Hepatocyte (in vitro differentiated cells): ENCODE results near the gene MYRIP. TPM values are rescaled to one million over a fixed set of nuclear protein-coding genes. Genes with fewer than 3 reads are reported as not detected.

Experiments used
- DNase-seq: peaks from one replicate; pipeline ENCODE4 v3.0.0-alpha.2; 2016; ENCODE audit warnings: low spot score
- H2AFZ ChIP-seq: fragments of 200-600 bp; sonication (generic); 2 replicates; pipeline ENCODE4 v1.6.0; 2016; ENCODE audit warnings: antibody characterized with exemption, mild to moderate bottlenecking
- H3K27ac ChIP-seq: fragments of 200-600 bp; sonication (generic); 2 replicates; pipeline ENCODE4 v1.5.1; 2016; ENCODE audit warnings: mild to moderate bottlenecking
- H3K27me3 ChIP-seq: fragments of 200-600 bp; sonication (generic); 2 replicates; pipeline ENCODE4 v1.6.1; 2016
- H3K36me3 ChIP-seq: fragments of 200-600 bp; sonication (generic); replicated peaks from 2 replicates; pipeline ENCODE4 v1.5.1; 2016; ENCODE audit warnings: low read depth; ENCODE audit not compliant: insufficient read depth
- H3K4me1 ChIP-seq: fragments of 200-600 bp; sonication (generic); 2 replicates; pipeline ENCODE4 v1.5.1; 2016; ENCODE audit warnings: mild to moderate bottlenecking, moderate library complexity; ENCODE audit not compliant: insufficient read depth
- H3K4me2 ChIP-seq: fragments of 200-600 bp; sonication (generic); 2 replicates; pipeline ENCODE4 v1.6.0; 2016
- H3K4me3 ChIP-seq: fragments of 200-600 bp; sonication (generic); 2 replicates; pipeline ENCODE4 v1.5.1; 2016; ENCODE audit warnings: mild to moderate bottlenecking
- H3K79me2 ChIP-seq: fragments of 200-600 bp; sonication (generic); 2 replicates; pipeline ENCODE4 v1.6.0; 2017; ENCODE audit warnings: mild to moderate bottlenecking
- H3K9me2 ChIP-seq: fragments of 200-600 bp; sonication (generic); replicated peaks from 2 replicates; pipeline ENCODE4 v1.6.0; 2017; ENCODE audit warnings: mild to moderate bottlenecking; ENCODE audit not compliant: insufficient read depth
- H3K9me3 ChIP-seq: fragments of 200-600 bp; sonication (generic); 2 replicates; pipeline ENCODE4 v1.5.1; 2016; ENCODE audit warnings: low read depth, mild to moderate bottlenecking
- H4K20me1 ChIP-seq: fragments of 200-600 bp; sonication (generic); 2 replicates; pipeline ENCODE4 v1.6.0; 2016; ENCODE audit warnings: mild to moderate bottlenecking; ENCODE audit not compliant: insufficient read depth, poor library complexity, severe bottlenecking
- EZH2 ChIP-seq: fragments of 200-600 bp; sonication (generic); IDR thresholded peaks from 2 replicates; pipeline ENCODE4 v1.6.1; 2016; ENCODE audit warnings: antibody characterized with exemption, mild to moderate bottlenecking, borderline replicate concordance
- EZH2phosphoT487 ChIP-seq: fragments of 200-600 bp; sonication (generic); IDR thresholded peaks from one replicate; pipeline ENCODE4 v1.6.1; 2018; ENCODE audit warnings: antibody characterized with exemption, mild to moderate bottlenecking, low read depth, moderate library complexity; ENCODE audit not compliant: unreplicated experiment, severe bottlenecking
- WGBS: methylation state at CpG from one replicate; pipeline ENCODE4 v1.1.6; 2016; ENCODE audit warnings: low lambda C conversion rate; ENCODE audit errors: missing lambda C conversion rate; 5-methylcytosine and 5-hydroxymethylcytosine counted together
- polyA plus RNA-seq: library from polyadenylated mRNA; unstranded; fragments of >200 nt; fragmentation: Nextera tagmentation; extraction: Ambion mirVana; gene quantifications from 2 replicates; pipeline ENCODE4 v1.2.1, GENCODE V29; 2016
- total RNA-seq: library from RNA; depleted of rRNA; stranded (reverse); fragments of >200 nt; gene quantifications from 2 replicates; pipeline ENCODE4 v1.2.3, GENCODE V29; 2014
- TF ChIP-seq, protein P1 (sequence below): fragments of 200-600 bp; sonication (generic); IDR thresholded peaks from 2 replicates; pipeline ENCODE4 v1.5.1; 2016; ENCODE audit warnings: antibody characterized with exemption, mild to moderate bottlenecking; ENCODE audit not compliant: poor library complexity

Gene MYRIP
- total and polyA plus RNA-seq, 2 experiments from 2014 or later, result 0.57 TPM; not detected in 1

DNA sequence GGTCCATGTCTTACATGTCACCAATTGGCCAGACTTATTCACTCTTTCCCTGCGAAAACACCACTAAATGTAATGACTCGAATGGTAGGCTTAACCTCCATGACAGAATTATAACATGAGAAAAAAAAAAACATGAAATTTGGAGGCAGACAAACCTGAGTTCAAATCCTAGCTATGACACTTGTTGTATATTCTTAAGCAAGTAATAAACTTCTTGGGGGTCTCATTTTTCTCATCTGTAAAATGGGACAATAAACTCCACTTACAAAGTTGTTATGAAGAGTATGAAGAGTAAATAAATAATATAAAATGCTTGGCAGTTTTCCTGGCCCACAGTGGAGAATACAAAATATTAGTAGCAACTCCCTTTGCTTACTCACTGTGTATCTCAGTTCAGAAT is 488.7 kb downstream of the MYRIP start:
- Histone ChIP-seq H3K79me2 (no peaks in the 10 kb centered on the region), H3K4me1 (peaks cover 3% of the 10 kb centered on the region), H3K9me3 (no peaks in the 10 kb centered on the region), H4K20me1 (no peaks in the 10 kb centered on the region), H3K4me3 (no peak overlapping the region), H3K27ac (no peak overlapping the region), H3K27me3 (no peaks in the 10 kb centered on the region), H3K36me3 (no peaks in the 10 kb centered on the region), H2AFZ (no peak overlapping the region), H3K9me2 (no peaks in the 10 kb centered on the region), H3K4me2 (no peak overlapping the region)
- no peak for DNase-seq
- TF ChIP-seq, protein P1, sequence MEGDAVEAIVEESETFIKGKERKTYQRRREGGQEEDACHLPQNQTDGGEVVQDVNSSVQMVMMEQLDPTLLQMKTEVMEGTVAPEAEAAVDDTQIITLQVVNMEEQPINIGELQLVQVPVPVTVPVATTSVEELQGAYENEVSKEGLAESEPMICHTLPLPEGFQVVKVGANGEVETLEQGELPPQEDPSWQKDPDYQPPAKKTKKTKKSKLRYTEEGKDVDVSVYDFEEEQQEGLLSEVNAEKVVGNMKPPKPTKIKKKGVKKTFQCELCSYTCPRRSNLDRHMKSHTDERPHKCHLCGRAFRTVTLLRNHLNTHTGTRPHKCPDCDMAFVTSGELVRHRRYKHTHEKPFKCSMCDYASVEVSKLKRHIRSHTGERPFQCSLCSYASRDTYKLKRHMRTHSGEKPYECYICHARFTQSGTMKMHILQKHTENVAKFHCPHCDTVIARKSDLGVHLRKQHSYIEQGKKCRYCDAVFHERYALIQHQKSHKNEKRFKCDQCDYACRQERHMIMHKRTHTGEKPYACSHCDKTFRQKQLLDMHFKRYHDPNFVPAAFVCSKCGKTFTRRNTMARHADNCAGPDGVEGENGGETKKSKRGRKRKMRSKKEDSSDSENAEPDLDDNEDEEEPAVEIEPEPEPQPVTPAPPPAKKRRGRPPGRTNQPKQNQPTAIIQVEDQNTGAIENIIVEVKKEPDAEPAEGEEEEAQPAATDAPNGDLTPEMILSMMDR, result no peak
- TF ChIP-seq EZH2 (no peak), EZH2phosphoT487 (no peak)
- 92% methylated on average over 2 of the region's 2 CpGs for WGBS

DNA sequence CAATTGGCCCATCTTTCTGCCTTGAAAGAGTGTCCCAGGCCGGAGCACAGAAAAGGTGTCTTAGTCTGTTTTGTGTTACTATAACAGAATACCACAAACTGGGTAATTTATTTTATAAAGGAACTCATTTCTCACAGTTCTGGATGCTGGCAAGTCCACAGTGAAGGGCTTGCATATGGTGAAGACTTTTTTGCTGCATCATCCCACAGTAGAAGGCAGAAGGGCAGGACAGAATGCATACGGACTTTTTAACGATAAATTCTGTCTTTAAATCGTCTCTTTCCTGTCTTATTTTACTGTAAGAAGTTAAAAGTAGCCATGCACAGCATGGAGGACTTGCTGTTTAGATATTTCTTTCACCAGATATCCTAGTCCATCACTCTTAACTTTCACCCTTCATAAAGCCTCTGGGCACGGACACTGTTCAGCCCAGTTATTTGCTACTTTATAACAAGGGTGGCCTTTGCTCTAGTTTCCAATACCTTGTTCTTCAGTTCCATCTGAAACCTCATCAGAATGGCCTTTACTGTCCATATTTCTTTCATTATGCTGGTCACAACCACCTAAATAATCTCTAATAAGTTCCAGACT is 489.8 kb downstream of the MYRIP start:
- Histone ChIP-seq H3K27ac (peak overlapping the region; percentile 32), H4K20me1 (no peaks in the 10 kb centered on the region), H3K9me3 (no peaks in the 10 kb centered on the region), H3K36me3 (no peaks in the 10 kb centered on the region), H2AFZ (no peak overlapping the region), H3K9me2 (no peaks in the 10 kb centered on the region), H3K4me1 (peaks cover 3% of the 10 kb centered on the region), H3K27me3 (no peaks in the 10 kb centered on the region), H3K4me2 (no peak overlapping the region), H3K4me3 (no peak overlapping the region), H3K79me2 (no peaks in the 10 kb centered on the region)
- 85% methylated on average over 5 of the region's 5 CpGs for WGBS
- DNase-seq, result no peak
- TF ChIP-seq EZH2phosphoT487, result no peak
- TF ChIP-seq EZH2, result no peak
- TF ChIP-seq, protein P1, result no peak

DNA sequence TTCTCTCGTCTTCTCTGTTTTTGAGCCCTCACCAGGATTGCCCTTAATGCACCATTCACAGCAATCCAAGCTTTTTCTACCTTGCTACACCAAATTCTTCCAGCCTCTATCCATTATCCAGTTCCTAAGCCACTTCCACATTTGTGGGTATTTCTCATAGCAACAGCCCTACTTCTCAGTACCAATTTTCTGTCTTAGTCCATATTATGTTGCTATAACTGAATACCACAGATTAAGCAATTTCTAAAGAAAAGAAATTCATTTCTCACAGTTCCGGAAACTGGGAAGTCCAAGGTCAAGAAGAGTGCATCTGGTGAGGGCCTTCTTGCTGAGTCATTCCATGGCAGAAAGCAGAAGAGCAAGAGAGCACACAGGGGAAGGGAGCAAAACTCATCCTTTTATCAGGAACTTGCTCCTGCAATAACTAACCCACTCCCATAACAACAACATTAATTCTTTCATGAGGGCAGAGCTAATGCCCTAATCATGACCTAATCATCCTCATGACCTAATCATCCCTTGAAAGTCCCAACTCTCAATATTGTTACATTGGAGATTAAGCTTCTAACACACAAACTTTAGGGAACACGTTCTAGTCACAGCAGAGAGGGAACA is 490.4 kb downstream of the MYRIP start:
- Histone ChIP-seq H3K9me3 (no peaks in the 10 kb centered on the region), H3K36me3 (no peaks in the 10 kb centered on the region), H3K4me1 (peaks cover 3% of the 10 kb centered on the region), H3K27ac (peak overlapping the region; percentile 40), H3K4me2 (no peak overlapping the region), H2AFZ (no peak overlapping the region), H3K9me2 (no peaks in the 10 kb centered on the region), H3K4me3 (no peak overlapping the region), H3K79me2 (no peaks in the 10 kb centered on the region), H4K20me1 (no peaks in the 10 kb centered on the region), H3K27me3 (no peaks in the 10 kb centered on the region)
- DNase-seq, result peak; percentile 31
- no peak for TF ChIP-seq EZH2phosphoT487
- no peak for TF ChIP-seq EZH2
- TF ChIP-seq, protein P1, result no peak
- 68% methylated on average over 3 of the region's 3 CpGs for WGBS
